GM19372 (cell line): ENCODE results near the gene B3GNT2.
A peak's percentile ranks its signal among the peaks of the same experiment; 100 is the strongest.
"Not testable (repeated sequence)": the region's sequence is repeated elsewhere in the genome, so short reads cannot be mapped to it uniquely, and the experiment has no call there.

Experiments used
- ATAC-seq: cut with Tn5 transposase; IDR thresholded peaks from one replicate; pipeline ENCODE4 v1.9.1; 2021; ENCODE audit warnings: mild to moderate bottlenecking, low read depth, moderate library complexity; ENCODE audit not compliant: unreplicated experiment

The B3GNT2 gene

DNA sequence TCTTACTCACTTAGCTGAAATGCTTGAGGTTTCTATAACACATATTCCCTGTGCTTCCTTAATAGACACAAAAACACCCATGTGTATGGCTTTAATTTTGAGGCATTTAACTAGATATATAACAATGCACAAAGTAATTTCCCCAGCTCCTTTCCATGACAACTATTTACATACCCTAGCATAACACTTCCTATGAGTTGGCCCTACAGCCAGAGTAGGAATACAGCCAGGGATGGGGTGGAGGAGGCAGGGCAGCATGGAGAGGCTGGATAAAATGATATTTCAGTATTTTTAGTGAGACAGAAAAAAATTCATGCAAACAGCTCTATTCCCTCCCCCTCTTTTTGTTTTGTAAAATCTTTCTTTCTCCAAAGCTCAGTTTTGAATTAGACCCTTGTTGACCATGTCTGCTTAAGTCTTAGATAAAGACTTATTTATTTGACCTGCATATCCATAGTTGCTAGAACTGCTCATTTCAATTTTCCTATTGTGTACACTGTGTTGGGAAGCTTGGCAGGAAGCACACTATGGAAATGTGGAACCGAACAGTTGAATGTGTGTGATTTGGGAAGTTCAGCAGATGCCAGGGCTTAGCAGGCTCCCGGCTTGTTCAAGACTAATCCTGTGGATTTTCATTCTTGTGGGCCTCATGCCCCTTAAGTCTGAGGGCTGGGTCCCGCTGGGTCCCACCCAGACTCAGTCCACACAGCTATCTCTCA is 11.2 kb upstream of the B3GNT2 start:
- ATAC-seq = no peak

DNA sequence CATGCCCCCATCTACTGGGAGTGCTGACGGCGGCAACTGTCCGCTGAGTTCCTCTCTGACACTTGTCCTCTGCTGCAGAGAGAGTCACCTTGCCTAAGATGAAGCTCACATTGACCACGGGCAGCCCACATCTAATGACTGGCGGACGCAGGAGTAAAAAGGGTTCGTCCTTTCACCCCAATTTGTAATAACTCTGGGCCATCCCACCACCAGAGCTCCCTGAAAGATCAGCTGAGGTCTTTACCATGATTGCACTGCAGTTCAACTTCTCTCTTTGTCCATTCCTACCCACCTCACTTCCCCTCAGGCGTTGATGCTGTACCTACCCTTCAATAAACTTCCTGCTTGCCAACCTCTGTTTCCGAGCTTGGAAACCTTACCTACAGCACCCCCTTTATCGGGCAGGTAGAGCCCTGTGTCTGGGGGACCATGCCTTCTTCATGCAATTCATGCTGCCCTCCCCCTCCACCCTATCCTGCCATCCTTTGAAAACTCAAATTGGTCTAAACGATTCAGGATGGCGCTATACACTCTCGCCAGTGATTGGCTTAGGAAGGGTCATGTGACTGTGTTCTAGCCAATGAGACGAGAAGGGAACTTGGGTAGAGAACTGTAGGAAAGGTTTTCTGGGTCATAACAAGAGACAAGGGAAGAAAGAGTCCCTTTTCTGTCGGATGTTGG is 10.3 kb upstream of the B3GNT2 start:
- no peak for ATAC-seq

DNA sequence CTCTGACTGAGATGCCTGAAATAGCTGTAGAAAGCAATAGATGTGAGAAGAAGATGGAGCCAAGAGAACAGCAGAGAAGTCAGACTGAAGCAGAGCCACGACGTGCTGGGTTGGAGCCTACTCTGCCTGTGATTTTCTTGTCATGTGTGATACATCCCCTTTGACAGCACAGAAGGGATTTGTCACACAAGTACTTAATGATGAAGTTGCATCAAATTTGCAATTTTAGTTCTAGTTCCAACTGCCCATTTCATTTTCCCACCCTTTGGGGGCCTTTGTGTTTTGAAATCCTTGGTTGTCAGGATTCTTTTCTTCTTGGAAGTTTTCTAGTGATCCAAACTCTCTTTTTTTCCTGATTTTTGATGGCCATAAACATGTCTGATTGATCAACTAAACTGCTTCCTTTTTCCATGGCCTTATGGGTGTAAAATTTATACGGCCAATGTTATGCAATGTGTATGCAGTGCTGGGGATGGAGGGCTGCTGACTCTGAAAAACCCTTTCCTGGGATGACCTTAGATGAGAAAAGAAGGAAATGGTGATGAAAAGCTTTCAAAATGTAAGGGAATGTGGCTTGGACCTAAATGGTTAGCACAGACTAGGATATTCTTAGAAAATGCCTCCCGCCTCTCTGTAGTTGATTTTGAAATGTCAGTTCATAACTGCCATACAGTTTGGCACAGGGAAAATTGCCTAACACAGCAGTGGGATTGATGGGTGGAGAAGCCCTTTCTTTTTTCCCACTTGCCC is 9.6 kb upstream of the B3GNT2 start:
- ATAC-seq = no peak

DNA sequence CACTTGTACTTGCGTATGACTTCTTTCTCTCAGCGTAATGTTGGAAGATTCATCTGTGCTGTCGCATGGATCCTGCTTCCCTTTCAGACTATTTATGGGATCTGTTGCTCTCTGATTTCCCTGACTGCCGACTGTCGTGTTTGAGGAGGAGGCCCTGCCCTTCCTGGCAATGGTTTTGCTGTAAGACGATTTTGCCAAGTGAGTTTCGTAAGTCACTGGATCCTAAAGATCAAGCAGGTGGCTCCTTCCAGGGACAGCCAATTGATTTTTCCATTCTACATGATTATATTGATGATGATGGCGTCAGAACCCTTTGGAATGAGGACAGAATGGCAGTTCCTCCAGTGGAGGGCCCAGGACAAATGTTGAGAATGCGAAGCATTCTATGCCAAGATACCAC is 8.7 kb upstream of the B3GNT2 start:
- ATAC-seq = no peak

DNA sequence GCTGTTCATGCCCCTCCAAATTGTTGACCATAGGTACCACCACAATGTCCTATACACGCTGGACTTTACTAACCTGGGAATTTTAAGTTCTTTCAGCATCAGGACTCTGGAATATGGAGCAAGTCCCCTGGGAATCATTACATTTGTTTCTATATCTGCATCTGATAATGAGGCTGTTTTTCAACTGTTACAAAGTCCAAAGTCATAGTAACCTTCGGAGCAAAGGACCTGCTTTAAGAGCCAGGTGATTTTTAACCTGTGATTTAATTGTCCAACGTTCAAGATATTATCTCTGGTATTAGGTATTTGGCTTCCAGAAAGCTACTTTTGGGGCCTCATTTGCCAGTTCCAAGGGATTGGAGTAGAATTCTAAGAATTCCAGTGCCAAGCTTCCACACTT is 7.5 kb upstream of the B3GNT2 start:
- ATAC-seq = no peak

DNA sequence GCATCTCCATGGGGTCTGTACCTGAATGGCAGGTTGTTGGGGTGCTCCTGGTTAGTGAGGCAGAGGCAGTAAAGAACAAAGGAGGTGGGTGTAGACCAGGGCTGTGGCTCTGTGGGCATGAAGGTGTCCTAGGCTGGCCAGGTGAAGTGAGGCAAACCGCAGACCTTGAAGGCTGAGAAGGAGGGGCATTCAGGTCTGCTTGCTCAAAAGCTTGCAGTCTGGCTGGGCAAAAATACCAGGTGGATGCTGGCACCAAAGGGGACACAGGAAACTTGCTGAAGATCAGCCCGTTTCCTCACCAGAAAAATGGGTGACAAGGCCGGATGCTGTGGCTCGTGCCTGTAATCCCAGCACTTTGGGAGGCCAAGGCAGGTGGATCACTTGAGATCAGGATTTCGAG is 6.7 kb upstream of the B3GNT2 start:
- no peak for ATAC-seq

DNA sequence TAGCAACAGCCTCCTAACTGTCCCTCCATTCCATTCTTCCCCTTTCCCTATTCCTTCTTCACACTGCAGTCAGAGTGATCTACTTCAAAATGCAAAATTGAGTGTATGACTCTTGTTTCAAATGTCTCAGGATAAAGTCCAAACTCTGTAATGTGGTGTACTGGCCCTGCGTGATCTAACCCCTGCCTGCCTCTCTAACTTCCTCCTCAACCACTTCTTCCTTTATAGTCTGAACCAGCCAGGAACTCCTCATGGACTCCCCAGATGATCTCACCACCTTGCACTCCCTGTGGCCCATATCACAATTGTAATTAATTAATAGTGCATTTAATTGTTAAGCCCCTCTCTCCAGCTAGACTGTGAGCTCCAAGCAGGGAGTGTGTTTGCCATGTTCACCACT is 3.1 kb upstream of the B3GNT2 start:
- no peak for ATAC-seq

DNA sequence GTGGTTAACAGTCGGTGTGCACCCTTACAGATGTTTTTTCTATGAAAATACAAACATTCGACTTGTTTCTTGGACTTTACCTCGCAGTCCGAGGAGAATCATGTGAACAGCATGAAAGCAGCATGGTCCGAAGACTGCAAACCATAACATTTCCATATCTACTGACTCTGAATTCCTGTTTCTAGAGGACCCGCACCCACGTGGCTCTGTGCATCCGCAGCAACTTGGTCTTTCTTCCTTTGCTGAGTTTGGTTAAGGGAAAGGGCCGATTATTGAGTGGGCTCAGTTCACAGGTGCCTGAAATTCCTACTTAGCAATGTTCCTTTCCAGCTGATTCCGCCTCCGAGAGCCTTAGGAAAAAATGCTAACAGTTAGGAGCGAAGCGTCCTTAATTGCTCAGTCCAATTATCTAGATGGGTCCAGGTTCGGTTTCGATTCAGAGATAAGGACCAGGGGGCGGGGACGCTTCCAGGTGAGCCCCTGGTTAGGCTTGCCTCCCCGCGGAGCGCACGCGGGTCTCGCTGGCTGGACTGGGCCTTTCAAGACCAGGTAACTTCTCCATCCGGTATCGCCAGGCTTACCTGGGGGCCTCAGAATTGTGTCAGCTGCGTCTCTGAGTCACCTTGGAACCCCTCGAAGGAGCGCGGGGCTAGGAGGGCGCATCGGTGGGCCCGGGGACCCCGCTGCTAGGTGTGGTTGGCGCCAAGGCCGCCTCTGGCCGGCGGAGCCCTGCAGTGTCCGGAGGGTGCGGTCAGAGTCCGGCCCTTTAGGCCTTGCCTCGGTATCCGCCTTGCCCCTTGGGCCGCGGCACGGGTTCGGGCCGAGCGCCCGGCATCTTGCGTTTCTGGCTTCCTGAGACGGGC is 1.1 kb upstream of the B3GNT2 start:
- ATAC-seq = no peak

DNA sequence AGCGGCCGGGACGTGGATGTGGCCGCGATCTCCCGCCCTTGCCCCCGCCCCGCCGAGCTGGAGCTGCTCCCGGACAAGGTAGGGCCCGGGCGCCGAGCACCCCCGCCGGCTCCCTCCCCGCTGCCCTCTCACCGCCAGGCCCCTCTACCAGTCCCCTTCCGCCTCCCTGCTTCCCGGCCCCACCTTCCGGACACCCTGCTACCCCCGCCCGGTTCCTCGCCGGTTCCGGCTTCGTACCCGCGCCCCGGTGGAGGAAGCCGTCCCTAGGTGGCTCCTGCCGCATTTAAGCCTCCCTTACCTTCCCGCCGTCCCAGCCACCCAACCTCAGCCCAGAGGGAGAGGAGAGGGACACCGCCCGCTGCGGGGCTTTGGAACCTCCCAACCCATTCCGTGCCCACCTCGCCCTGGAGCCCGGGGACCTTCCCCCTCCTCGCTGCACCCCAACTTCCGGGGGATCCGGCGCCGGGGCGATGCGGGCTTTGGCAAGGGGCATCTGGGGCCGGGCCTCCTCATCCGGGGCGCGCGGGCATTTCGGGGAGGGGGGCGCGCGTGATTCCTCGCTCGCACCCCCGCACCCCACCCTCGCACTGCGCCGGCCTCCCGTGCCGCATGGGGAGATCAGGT is 475 bp downstream of the B3GNT2 start:
- ATAC-seq = peak; percentile 34

DNA sequence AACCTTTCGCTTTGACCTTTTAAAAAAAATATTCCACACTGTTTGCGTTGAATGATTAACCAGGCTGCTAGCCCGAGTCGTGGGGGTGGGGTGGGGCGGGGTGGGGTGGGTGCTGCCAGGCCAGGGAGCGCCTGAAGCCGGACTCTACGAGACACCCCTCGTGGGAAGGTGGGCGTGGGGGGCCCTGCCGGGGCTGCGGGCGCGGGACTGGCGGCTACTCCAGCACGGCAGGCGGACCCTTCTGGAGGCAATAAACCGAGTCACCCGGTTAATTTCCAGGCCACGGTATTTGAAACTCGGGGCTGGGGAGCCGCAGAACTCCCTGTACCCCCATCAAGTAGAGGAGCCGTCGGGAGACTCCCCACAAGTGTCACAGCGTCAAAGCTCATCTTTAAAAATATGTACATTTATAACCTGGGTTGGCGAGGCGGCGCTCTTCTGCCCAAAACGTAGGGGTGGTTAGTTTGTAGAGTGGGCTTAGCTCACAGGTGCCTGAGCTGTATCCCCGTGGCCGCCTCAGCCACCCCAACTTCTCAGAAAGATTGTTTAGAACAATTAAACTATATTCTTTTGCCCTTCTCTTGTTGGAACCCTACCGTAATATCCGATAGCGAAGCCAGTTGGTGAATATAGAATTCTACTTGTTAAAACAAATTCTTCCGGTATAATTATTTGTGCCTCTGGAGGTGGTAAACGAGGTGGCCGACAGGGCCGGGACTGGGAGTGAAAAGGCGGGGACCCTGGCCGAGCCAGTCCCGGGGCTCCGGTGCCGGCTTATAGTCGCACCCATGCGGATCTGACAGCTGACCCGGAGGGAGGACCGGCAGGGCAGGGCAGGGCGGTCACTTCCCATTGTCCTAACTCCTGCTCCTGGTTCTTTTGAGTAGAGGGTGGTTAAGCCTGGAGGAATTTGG is 1.4 kb downstream of the B3GNT2 start:
- no peak for ATAC-seq

DNA sequence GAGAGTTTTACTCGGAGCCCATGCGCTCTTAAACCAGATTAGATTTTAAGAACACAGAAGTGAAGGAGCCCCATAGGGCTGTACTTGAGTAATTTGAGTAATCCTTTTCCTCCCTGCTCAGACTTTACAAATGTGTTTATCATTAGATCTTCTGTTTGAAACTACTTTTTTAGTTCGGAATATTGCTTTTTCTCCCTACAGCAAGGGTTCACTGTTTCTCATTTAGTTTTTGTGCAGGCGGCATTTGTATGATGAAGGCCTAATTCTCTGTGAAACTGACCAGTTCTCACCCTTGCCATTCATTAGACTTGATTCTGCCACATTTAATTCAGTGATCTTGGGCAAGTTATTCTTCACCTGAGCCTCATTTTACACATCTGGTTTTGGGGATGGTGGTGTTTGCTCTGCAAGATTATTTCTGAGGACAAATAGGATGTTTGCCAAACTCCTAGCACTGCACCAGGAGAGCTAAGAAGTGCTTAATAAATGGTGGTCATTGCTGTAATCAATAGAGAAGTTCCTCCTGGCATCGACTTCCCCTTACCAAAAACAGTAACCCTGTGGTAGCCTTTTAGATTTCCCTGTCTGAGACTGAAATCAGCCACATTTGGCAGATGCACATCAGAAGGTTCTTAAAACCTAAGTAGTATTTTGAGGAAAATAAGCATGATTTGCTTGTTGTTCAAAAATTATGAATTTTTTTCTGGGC is 2.2 kb downstream of the B3GNT2 start:
- no peak for ATAC-seq

DNA sequence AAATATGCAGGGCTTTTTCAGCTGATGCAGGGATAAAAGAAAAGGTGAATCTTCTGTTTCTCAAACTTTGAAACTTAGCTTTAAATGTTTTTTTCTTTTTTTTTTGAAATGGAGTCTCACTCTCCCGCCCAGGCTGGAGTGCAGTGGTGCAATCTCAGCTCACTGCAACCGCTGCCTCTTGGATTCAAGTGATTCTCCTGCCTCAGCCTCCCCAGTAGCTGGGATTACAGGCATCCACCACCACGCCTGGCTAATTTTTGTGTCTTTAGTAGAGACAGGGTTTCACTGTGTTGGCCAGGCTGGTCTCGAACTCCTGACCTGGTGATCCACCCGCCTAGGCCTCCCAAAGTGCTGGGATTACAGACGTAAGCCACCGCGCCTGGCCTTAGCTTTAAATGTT is 2.9 kb downstream of the B3GNT2 start:
- not testable (repeated sequence) for ATAC-seq

DNA sequence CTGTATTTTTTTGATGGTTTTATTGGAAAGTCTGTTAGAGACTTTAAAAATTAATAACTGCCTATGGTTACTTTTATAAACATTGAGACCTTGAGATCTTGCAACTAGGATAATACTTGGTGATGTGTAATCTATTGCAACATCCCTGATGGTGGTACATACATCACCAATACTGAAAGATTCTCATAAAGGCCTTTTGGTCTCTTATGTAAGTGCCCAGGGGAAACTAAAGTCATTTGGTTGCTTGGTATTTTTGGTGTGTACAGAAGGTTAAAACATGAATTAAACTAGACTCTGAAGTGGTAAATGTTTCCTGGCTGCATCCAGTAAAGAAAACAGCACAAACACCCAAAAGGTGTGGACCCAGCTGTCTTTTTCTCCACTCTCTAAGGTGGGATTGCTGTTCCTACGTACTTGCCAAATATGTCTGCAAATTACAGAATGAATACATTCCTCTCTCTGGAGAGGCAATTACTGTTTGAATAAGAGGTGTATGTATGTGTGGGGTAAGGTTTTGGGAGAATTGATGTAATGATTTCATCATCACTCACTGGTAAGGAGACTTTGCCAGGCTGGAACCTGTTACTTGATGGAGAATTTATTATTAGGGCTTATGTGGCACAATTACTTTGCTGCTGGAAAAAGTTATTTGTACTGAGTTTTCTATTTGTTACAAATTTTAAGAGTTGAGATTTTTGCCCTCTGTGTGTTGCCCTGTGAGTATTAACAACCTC is 3.6 kb downstream of the B3GNT2 start:
- no peak for ATAC-seq

DNA sequence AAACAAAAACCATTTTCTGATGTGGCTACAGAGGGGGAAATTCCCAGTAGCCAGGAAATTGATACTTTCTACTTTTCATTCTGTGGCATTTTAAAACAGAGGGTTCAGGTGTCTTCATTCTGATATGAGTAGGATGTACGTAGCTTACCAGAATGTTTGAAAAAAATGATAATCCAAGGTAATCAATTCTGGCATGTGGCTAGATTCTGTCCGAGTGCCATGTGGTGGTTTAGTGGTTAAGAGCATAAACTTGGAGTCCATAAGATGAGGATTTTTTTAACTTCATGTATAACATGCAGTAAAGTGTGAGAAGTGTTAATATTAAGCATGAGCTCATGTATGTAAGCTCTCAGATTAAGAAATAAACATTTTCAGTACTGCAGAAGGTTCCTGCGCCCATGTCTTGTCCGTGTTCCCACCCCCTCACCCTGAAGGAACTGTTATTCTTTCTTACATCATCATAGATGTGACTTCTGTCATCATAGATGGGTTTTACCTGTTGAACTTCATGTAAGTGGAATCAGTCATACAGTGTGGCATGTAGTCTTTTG is 4.5 kb downstream of the B3GNT2 start:
- no peak for ATAC-seq

DNA sequence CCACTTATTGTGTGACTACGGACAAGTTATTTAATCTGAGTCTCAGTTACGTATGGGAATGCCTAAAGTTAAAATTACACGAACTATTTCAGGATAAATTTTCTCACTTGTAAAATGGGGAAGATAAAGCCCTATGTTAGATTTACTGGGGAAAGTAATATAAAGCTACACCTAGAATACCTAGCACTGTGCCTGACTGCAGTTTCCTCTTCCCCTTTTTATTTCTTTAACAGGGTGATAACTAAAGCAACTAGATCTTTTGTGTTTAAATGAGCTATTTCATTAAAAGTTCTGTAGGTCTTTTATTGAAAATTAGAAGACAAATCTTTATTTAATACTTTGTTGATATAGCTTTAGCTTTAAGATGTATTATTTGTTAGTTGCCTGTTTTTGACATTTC is 5.0 kb downstream of the B3GNT2 start:
- no peak for ATAC-seq

DNA sequence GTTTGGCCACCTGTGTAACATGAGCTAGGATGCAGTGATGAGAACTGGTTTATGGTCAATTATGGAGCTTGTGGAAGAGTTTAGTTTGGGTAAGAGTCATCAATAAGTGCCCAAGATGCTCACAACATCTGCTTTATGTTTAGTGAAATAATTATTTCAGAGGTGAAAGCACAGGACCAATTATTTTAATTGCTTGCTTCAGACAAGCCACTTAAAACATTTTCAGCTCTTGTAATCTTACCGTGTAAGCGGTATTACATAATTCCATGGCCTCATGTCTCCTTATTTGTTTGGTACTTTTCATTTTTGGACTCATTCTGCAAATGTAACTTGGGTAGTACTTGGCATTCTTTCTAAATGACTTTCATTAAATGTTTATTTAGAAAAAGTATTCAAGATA is 5.4 kb downstream of the B3GNT2 start:
- ATAC-seq = no peak

DNA sequence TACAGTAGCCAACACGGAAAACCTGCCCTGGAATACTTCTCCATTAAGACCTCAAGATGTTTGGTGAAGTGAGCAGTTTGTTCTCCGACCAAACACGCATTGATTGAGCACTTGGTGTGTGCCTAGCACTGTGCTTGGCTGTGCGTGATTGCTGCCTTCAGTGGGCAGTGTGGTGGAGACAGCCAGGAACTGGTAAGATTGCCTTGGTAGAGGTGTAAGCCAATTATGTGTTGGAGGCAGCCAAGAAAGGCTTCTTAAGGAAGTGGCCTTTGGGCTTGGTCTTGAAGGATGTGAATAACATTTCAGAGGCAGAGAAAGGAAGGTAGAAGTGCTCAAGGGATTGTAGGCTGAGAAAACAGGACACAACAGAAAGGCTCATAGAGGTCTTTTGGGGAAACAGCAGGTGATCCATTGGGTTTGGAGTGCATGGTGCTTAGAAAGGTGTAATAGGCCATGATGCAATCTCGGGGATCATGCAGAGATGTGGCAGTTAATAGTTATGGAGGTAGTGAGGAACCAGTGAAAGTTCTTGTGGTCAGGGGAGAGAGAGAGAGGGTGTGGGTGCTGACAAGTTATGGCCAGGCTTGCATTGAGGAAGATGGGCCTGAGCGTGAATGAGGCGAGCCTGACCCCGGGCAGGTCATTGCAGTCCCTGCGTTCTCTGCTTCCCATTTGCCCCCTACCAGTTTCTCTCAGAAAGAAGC is 6.3 kb downstream of the B3GNT2 start:
- ATAC-seq = no peak
